Thymus (tissue), 11 donors: Measurements from ENCODE around the gene SERTAD4. TPM values are rescaled to one million over a fixed set of nuclear protein-coding genes. Genes with fewer than 3 reads are reported as not detected.

Source experiments
- DNase-seq, 9 donors: peaks; one replicate each; pipeline ENCODE4 v3.0.0-alpha.2; 2013; ENCODE audit warnings: low spot score in 9 of 9, low read depth in 6 of 9, missing footprints in 1 of 9
- H3K27ac ChIP-seq, 2 donors: one replicate each; pipeline ENCODE4 v1.5.1; 2013; ENCODE audit warnings: control low read depth in 1 of 2, low read depth in 1 of 2, low read length in 1 of 2, mild to moderate bottlenecking in 1 of 2, moderate library complexity in 1 of 2
- H3K27me3 ChIP-seq, 2 donors: one replicate each; pipeline ENCODE4 v1.5.1; 2013; ENCODE audit warnings: low read length in 1 of 2; ENCODE audit not compliant: control insufficient read depth in 2 of 2, insufficient read depth in 1 of 2
- H3K36me3 ChIP-seq, 2 donors: one replicate each; pipeline ENCODE4 v1.5.1; 2013; ENCODE audit warnings: low read length in 1 of 2, mild to moderate bottlenecking in 1 of 2, moderate library complexity in 1 of 2; ENCODE audit not compliant: control insufficient read depth in 2 of 2, insufficient read depth in 2 of 2
- H3K4me1 ChIP-seq, 2 donors: one replicate each; pipeline ENCODE4 v1.5.1; 2013; ENCODE audit warnings: low read length in 2 of 2; ENCODE audit not compliant: control insufficient read depth in 2 of 2, insufficient read depth in 2 of 2
- H3K4me3 ChIP-seq, 2 donors: one replicate each; pipeline ENCODE4 v1.5.1; 2013; ENCODE audit warnings: low read length in 2 of 2, control low read depth in 1 of 2, mild to moderate bottlenecking in 1 of 2
- H3K9me3 ChIP-seq, 2 donors: one replicate each; pipeline ENCODE4 v1.5.1; 2013; ENCODE audit warnings: low read length in 1 of 2, mild to moderate bottlenecking in 1 of 2; ENCODE audit not compliant: control insufficient read depth in 2 of 2, insufficient read depth in 1 of 2
- WGBS: extraction: QIAGEN DNeasy Blood & Tissue Kit; methylation state at CpG from one replicate; pipeline ENCODE4 v1.1.7; 2013; 5-methylcytosine and 5-hydroxymethylcytosine counted together
- polyA plus RNA-seq: library from polyadenylated mRNA; stranded (reverse); fragments of 200-250 nt; gene quantifications from one replicate; pipeline ENCODE4 v1.2.3, GENCODE V29; 2013
- total RNA-seq: library from RNA; stranded (reverse); fragments of 120-200 nt; gene quantifications from one replicate; pipeline ENCODE4 v1.2.4, GENCODE V29; 2013
- donor health status: healthy.

Gene SERTAD4
- total and polyA plus RNA-seq, 2 donors: 0.33 to 1.0 TPM

- Histone ChIP-seq H3K9me3 (no peaks in the 10 kb centered on the region), H3K27me3 (peaks cover 6 to 44% of the 10 kb centered on the region in 2 donors), H3K4me1 (peaks cover 0 to 12% of the 10 kb centered on the region in 2 donors), H3K36me3 (no peaks in the 10 kb centered on the region), H3K4me3 (no peak overlapping the region), H3K27ac (no peak overlapping the region)
- WGBS: 87% methylated on average over 1 of the region's 1 CpG
- no peak for DNase-seq
Measured at GRCh38 chr1:210228158-210228557, 4.4 kb upstream of the SERTAD4 start.

DNA sequence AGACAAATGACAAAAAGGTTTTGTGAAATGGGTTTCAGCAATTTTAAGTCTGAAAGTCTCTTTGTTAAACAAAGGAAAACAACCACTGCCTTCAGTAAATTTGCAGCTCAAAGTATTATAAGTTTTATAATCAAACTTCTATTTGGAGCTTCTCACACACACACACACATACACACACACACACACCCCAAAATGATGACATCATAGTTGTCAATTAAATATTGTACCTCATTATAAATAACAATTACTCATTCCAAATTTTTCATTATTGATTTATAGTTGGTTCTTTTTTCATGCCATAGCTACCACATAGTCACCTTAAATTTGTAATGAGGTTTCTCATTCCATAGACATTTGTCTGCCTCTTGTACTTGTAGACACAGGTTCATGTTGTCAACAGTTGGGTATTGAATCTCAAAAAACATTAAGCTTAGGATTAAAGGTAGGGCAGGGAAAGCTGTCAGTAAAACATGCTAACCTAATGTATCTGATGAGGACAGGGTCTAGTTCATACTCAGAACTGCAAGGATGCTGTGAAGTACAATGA is 2.4 kb upstream of the SERTAD4 start:
- H3K4me1 ChIP-seq: peaks cover 2 to 19% of the 10 kb centered on the region in 2 donors
- H3K27me3 ChIP-seq: peaks cover 7 to 65% of the 10 kb centered on the region in 2 donors
- no peak overlapping the region for H3K4me3 ChIP-seq
- H3K36me3 ChIP-seq: no peaks in the 10 kb centered on the region
- no peak overlapping the region for H3K27ac ChIP-seq
- no peak for DNase-seq
- H3K9me3 ChIP-seq: no peaks in the 10 kb centered on the region

DNA sequence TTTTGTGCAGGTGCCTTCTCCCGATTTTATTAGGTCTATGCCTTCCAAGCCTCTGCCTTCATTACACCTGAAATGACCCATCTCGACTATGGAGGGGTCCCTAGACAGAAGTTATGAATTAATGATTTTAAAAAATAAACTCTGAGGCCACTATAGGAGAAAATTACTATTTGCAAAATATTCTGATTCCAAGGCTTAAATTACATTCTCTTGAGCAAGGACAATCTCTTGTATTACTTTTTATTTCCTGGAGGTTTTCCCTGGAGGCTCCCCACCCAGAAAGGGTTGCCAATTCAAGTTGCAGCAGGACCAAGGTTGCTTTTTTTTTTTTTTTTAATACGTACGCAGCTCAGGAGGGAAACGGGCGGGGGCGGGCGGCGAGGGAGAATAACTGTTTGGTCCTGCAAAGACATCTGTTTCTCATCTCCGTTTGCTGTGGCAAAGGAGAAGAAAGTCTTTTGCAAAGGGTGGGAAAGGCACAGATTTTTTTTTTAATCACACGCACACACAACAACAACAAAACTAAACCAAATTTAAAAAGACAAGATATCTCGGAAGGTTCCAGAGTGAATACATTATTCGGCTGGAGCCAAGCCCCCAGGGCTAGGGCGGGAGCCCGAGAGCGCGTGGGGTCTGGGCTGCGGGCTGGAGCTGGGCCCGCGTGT is 618 bp upstream of the SERTAD4 start:
- 2% methylated on average over 20 of the region's 20 CpGs for WGBS
- no peak overlapping the region for H3K27ac ChIP-seq

DNA sequence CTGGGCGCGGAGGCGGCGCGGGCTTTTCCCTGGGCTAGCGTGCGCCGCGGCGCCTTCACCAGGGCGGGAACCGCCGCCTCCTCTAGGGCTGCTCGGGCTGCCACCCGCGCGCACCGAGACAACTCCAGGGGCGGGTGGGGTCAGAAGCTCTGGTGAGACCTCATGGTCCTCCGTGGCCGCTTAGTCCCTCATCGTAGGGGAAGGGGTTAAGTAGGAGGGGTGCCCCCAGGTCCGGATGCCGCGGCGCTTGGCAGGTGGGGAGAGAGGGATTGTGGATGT is 559 bp downstream of the SERTAD4 start:
- Histone ChIP-seq H3K4me1 (peaks cover 8 to 34% of the 10 kb centered on the region in 2 donors), H3K27me3 (peaks cover 7 to 86% of the 10 kb centered on the region in 2 donors), H3K9me3 (no peaks in the 10 kb centered on the region), H3K36me3 (no peaks in the 10 kb centered on the region), H3K27ac (no peak overlapping the region), H3K4me3 (peak overlapping the region in 1 of 2 donors; percentile 48)
- WGBS: under 1% methylated on average over 26 of the region's 26 CpGs
- DNase-seq: no peak

More for the DNA sequence above, 618 bp upstream of the SERTAD4 start:
- no peaks in the 10 kb centered on the region for H3K9me3 ChIP-seq
- DNase-seq: no peak
- H3K36me3 ChIP-seq: no peaks in the 10 kb centered on the region
- peaks cover 7 to 78% of the 10 kb centered on the region in 2 donors for H3K27me3 ChIP-seq
- H3K4me3 ChIP-seq: peak overlapping the region in 1 of 2 donors; percentile 48
- H3K4me1 ChIP-seq: peaks cover 8 to 28% of the 10 kb centered on the region in 2 donors

DNA sequence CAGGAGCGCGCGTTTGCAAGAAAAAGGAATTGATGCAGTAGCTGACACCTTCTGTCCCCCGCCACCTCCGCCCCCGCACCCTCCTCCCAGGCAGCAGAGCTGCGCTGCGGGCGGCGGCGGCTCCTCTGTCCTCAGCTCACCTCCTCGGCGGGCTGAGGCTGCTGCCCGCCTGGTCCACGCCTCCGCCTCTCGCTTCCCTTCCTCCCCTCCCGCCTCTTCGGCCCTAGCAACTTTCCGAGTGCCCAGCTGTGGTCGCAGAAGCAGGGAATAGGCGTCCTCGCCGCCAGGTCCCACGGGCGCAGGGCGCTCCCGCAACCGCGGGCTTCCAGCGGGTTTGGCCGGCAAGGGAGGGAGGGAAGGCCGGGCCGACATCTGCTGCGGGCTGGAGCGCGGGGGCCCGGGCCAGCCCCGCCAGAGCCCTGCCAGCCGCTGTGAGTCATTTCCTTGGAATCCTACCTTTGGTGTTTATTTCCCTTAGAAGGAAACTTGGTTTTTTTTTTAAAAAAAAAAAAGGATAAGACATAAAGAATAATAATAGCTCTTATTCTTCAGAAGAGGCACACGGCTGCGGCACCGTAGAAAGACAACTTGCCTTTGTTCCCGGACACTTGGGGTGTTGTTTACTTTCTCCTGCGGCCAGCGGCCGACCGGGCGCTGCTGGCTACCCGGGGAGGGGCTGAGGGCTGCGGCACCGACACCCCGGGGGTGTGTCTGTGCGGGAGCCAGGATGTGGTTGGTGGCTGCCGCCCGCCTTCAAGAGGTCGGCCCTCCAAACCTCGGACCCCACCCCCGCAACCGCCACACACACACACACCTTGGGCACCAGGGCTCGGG is 1.1 kb downstream of the SERTAD4 start:
- H3K36me3 ChIP-seq: no peaks in the 10 kb centered on the region
- under 1% methylated on average over 61 of the region's 61 CpGs for WGBS
- peak overlapping the region in 1 of 2 donors; percentile 48 for H3K4me3 ChIP-seq
- no peak overlapping the region for H3K27ac ChIP-seq
- no peak for DNase-seq
- H3K27me3 ChIP-seq: peaks cover 7 to 86% of the 10 kb centered on the region in 2 donors
- no peaks in the 10 kb centered on the region for H3K9me3 ChIP-seq
- peaks cover 8 to 34% of the 10 kb centered on the region in 2 donors for H3K4me1 ChIP-seq

- WGBS: 20% methylated on average over 10 of the region's 10 CpGs
- H3K27ac ChIP-seq: no peak overlapping the region
- H3K4me3 ChIP-seq: peak overlapping the region in 1 of 2 donors; percentile 48
- peaks cover 7 to 84% of the 10 kb centered on the region in 2 donors for H3K27me3 ChIP-seq
- no peak for DNase-seq
- H3K4me1 ChIP-seq: peaks cover 8 to 34% of the 10 kb centered on the region in 2 donors
- H3K36me3 ChIP-seq: no peaks in the 10 kb centered on the region
- no peaks in the 10 kb centered on the region for H3K9me3 ChIP-seq
Measured at GRCh38 chr1:210234329-210234757, 1.7 kb downstream of the SERTAD4 start.

GRCh38 chr1:210235363-210236053 is 2.9 kb downstream of the SERTAD4 start:
- Histone ChIP-seq H3K4me1 (peaks cover 8 to 34% of the 10 kb centered on the region in 2 donors), H3K36me3 (no peaks in the 10 kb centered on the region), H3K4me3 (no peak overlapping the region), H3K27ac (no peak overlapping the region), H3K9me3 (no peaks in the 10 kb centered on the region), H3K27me3 (peaks cover 7 to 77% of the 10 kb centered on the region in 2 donors)
- 96% methylated on average over 3 of the region's 3 CpGs for WGBS
- no peak for DNase-seq

- Histone ChIP-seq H3K27ac (peak overlapping the region in 1 of 2 donors; percentile 1), H3K36me3 (no peaks in the 10 kb centered on the region), H3K4me3 (no peak overlapping the region), H3K4me1 (peaks cover 8 to 34% of the 10 kb centered on the region in 2 donors), H3K27me3 (peaks cover 7 to 73% of the 10 kb centered on the region in 2 donors), H3K9me3 (no peaks in the 10 kb centered on the region)
- no peak for DNase-seq
- WGBS: 56% methylated on average over 4 of the region's 4 CpGs
Measured at GRCh38 chr1:210236386-210236839, 3.8 kb downstream of the SERTAD4 start.
